HG03060 (cell line): ENCODE data around the gene CLDN22.

Source experiments
- ATAC-seq: cut with Tn5 transposase; IDR thresholded peaks from one replicate; pipeline ENCODE4 v1.9.1; 2021; ENCODE audit warnings: low read depth, moderate number of reproducible peaks; ENCODE audit not compliant: unreplicated experiment

CLDN22 gene

GRCh38 chr4:183285886-183286285 is 34.2 kb downstream of the CLDN22 start:
- ATAC-seq: no peak

DNA sequence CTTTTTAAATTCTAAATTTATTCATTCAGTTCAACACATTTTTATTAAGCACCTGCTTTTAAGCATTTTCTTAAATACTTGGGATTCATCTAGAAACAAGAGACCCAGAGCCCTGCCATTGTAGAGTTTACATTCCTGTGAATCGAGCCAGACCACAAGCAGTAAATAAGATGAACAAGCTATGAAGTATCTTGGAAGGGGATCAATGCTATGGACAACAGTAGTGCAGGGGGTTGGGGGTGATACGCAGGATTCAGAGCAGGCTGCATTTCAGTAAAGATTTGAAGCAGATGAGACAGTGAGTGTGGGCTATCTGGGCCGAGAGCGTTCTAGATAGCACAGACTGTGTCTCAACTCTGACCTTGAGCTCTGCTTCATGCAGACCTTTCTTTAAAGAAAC is 35.1 kb downstream of the CLDN22 start:
- ATAC-seq: no peak

DNA sequence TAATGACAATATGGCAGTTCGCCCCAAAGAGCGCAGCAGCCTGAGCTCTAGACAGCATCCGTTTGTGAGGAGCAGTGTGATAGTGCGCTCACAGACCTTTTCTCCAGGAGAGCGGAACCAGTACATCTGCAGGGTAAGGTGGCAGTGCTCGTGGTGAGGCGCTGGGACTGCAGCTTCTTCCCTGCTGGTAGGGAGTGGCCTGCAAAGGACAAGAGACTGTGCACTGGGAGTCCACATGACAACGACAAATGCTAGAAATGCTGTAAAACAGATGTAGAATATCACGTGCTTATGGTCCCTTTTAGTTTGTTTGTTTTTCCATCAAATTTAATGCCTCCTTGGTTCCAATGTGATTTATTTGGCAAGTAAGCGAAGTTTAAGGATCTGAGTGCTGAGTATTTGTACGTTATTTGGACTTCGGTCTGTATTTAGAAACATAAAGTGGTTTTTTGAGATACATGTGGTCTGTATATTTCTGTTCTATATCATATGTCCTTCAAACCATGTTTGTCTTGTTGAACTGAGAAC is 35.8 kb downstream of the CLDN22 start:
- no peak for ATAC-seq

- no peak for ATAC-seq
Measured at GRCh38 chr4:183276106-183276505, 44.0 kb downstream of the CLDN22 start.

DNA sequence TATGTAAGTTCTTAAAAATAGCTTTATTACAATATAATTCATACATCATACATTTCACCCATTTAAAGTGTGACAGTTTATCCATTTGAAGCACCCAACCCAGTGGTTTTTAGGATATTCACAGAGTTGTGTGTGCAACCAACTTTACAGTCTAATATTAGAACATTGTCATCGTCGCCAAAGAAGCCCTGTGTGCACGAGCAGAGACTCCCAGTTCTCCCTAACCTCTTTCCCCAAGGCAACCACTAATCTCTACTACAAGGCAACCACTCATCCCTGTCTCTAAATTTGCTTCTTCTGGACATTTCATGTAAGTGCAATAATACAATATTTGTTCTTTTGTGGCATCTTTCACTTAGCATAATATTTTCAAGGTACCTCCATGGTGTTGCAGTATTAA is 47.7 kb downstream of the CLDN22 start:
- no peak for ATAC-seq

DNA sequence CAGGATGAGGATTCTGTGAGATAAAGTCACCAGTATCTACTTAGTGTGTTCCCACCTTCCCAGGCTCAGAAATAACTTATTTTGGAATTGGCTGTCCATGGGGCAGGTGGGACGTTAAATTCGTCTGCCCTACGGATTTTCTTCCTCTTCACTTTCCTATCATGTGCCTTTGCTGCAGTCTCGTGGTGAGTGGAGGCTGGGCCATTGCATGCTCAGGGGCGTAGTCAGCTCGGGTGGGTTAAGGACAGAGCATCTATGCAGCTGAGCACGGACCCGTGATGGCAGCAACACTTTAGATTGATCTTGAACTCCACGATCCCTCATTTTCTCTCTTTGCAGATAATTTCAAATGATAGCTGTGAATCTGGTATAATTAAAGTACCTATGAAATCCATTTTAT is 51.5 kb downstream of the CLDN22 start:
- ATAC-seq: no peak
